Stomach (tissue), 4 donors: Measurements from ENCODE around the gene RNPEPL1.

Experiments used
- POLR2A ChIP-seq, 4 donors: fragments of 450-650 bp; IDR thresholded peaks; one replicate each; pipeline ENCODE4 v1.6.1; 2016; ENCODE audit warnings: antibody characterized with exemption in 4 of 4, control low read depth in 2 of 4, mild to moderate bottlenecking in 1 of 4, moderate library complexity in 1 of 4
- POLR2AphosphoS5 ChIP-seq, 3 donors: sonication (generic); formaldehyde crosslinking; IDR thresholded peaks; one replicate each; pipeline ENCODE4 v1.6.1; 2016; ENCODE audit warnings: antibody characterized with exemption in 3 of 3

- TF ChIP-seq POLR2AphosphoS5 (IDR thresholded peaks at IDR 0.05) = no peak
- no peak for TF ChIP-seq POLR2A (IDR thresholded peaks at IDR 0.05)
These were observed 4.1 kb downstream of the RNPEPL1 start for GRCh38 chr2:240572141-240573031.
